Measurements from ENCODE around the gene LILRB1. TPM values are rescaled to one million over a fixed set of nuclear protein-coding genes. Genes with fewer than 3 reads are reported as not detected.
"Not testable (repeated sequence)": the region's sequence is repeated elsewhere in the genome, so short reads cannot be mapped to it uniquely, and the experiment has no call there.

Gene LILRB1
- total RNA-seq (2012; rRNA removed): not detected in 2 replicates

- H3K36me3 ChIP-seq (ENCODE audit: insufficient read depth, low read length); H3K9ac ChIP-seq (ENCODE audit: low read depth, low read length); H3K4me1 ChIP-seq (ENCODE audit: control insufficient read depth, insufficient read depth, low read length); H3K4me2 ChIP-seq (ENCODE audit: low read length); H3K4me3 ChIP-seq (ENCODE audit: low read length); H3K27me3 ChIP-seq (ENCODE audit: control insufficient read depth, insufficient read depth, low read length); H3K9me3 ChIP-seq (replicated peaks; ENCODE audit: low read length): not testable (repeated sequence)
Measured at GRCh38 chr19:54630262-54630661, at the start of gene LILRB1. LILRB1 (plus strand) TSS chr19:54630484; CDS start chr19:54631074, 590 bp downstream.

- no peak overlapping the region for H3K4me3 ChIP-seq (ENCODE audit: low read length)
- H3K4me2 ChIP-seq (ENCODE audit: low read length): no peak overlapping the region
- H3K27me3 ChIP-seq (ENCODE audit: control insufficient read depth, insufficient read depth, low read length): no peaks in the 10 kb centered on the region
- H3K36me3 ChIP-seq (ENCODE audit: insufficient read depth, low read length): no peaks in the 10 kb centered on the region
- no peaks in the 10 kb centered on the region for H3K4me1 ChIP-seq (ENCODE audit: control insufficient read depth, insufficient read depth, low read length)
- H3K9ac ChIP-seq (ENCODE audit: low read depth, low read length): no peak overlapping the region
- H3K9me3 ChIP-seq (replicated peaks; ENCODE audit: low read length): peaks cover 9% of the 10 kb centered on the region
Measured at GRCh38 chr19:54586397-54586796, 43.9 kb upstream of the LILRB1 start.

GRCh38 chr19:54587026-54587425 is 43.3 kb upstream of the LILRB1 start:
- H3K9ac ChIP-seq (ENCODE audit: low read depth, low read length): no peak overlapping the region
- H3K27me3 ChIP-seq (ENCODE audit: control insufficient read depth, insufficient read depth, low read length): no peaks in the 10 kb centered on the region
- no peaks in the 10 kb centered on the region for H3K36me3 ChIP-seq (ENCODE audit: insufficient read depth, low read length)
- H3K9me3 ChIP-seq (replicated peaks; ENCODE audit: low read length): peaks cover 9% of the 10 kb centered on the region
- no peak overlapping the region for H3K4me3 ChIP-seq (ENCODE audit: low read length)
- no peak overlapping the region for H3K4me2 ChIP-seq (ENCODE audit: low read length)
- no peaks in the 10 kb centered on the region for H3K4me1 ChIP-seq (ENCODE audit: control insufficient read depth, insufficient read depth, low read length)

GRCh38 chr19:54593445-54593844 is 36.8 kb upstream of the LILRB1 start, which contains the start of gene LILRA1:
LILRA1 (plus strand) TSS chr19:54593632; CDS start chr19:54594245, 613 bp downstream.
- H3K4me2 ChIP-seq (ENCODE audit: low read length); H3K4me3 ChIP-seq (ENCODE audit: low read length); H3K9ac ChIP-seq (ENCODE audit: low read depth, low read length); H3K9me3 ChIP-seq (replicated peaks; ENCODE audit: low read length); H3K36me3 ChIP-seq (ENCODE audit: insufficient read depth, low read length); H3K27me3 ChIP-seq (ENCODE audit: control insufficient read depth, insufficient read depth, low read length); H3K4me1 ChIP-seq (ENCODE audit: control insufficient read depth, insufficient read depth, low read length): not testable (repeated sequence)

- H3K9ac ChIP-seq (ENCODE audit: low read depth, low read length): not testable (repeated sequence)
Measured at GRCh38 chr19:54593931-54594626, 36.2 kb upstream of the LILRB1 start.

GRCh38 chr19:54594737-54595136 is 35.5 kb upstream of the LILRB1 start:
- Histone ChIP-seq H3K27me3 (ENCODE audit: control insufficient read depth, insufficient read depth, low read length) (no peaks in the 10 kb centered on the region), H3K4me2 (ENCODE audit: low read length) (no peak overlapping the region), H3K9me3 (replicated peaks; ENCODE audit: low read length) (peaks cover 2% of the 10 kb centered on the region), H3K4me3 (ENCODE audit: low read length) (no peak overlapping the region), H3K36me3 (ENCODE audit: insufficient read depth, low read length) (no peaks in the 10 kb centered on the region), H3K4me1 (ENCODE audit: control insufficient read depth, insufficient read depth, low read length) (no peaks in the 10 kb centered on the region), H3K9ac (ENCODE audit: low read depth, low read length) (no peak overlapping the region)

More at GRCh38 chr19:54593931-54594626, 36.2 kb upstream of the LILRB1 start:
- not testable (repeated sequence) for H3K27me3 ChIP-seq (ENCODE audit: control insufficient read depth, insufficient read depth, low read length); H3K36me3 ChIP-seq (ENCODE audit: insufficient read depth, low read length); H3K4me1 ChIP-seq (ENCODE audit: control insufficient read depth, insufficient read depth, low read length); H3K9me3 ChIP-seq (replicated peaks; ENCODE audit: low read length); H3K4me3 ChIP-seq (ENCODE audit: low read length); H3K4me2 ChIP-seq (ENCODE audit: low read length)

- not testable (repeated sequence) for H3K9ac ChIP-seq (ENCODE audit: low read depth, low read length); H3K4me3 ChIP-seq (ENCODE audit: low read length); H3K4me1 ChIP-seq (ENCODE audit: control insufficient read depth, insufficient read depth, low read length); H3K36me3 ChIP-seq (ENCODE audit: insufficient read depth, low read length); H3K27me3 ChIP-seq (ENCODE audit: control insufficient read depth, insufficient read depth, low read length); H3K4me2 ChIP-seq (ENCODE audit: low read length); H3K9me3 ChIP-seq (replicated peaks; ENCODE audit: low read length)
Measured at GRCh38 chr19:54595680-54596436, 34.4 kb upstream of the LILRB1 start.

- Histone ChIP-seq H3K27me3 (ENCODE audit: control insufficient read depth, insufficient read depth, low read length) (no peaks in the 10 kb centered on the region), H3K9ac (ENCODE audit: low read depth, low read length) (no peak overlapping the region), H3K36me3 (ENCODE audit: insufficient read depth, low read length) (no peaks in the 10 kb centered on the region), H3K9me3 (replicated peaks; ENCODE audit: low read length) (no peaks in the 10 kb centered on the region), H3K4me1 (ENCODE audit: control insufficient read depth, insufficient read depth, low read length) (no peaks in the 10 kb centered on the region), H3K4me3 (ENCODE audit: low read length) (no peak overlapping the region), H3K4me2 (ENCODE audit: low read length) (no peak overlapping the region)
Measured at GRCh38 chr19:54600212-54600611, 30.1 kb upstream of the LILRB1 start.

- H3K27me3 ChIP-seq (ENCODE audit: control insufficient read depth, insufficient read depth, low read length): no peaks in the 10 kb centered on the region
- H3K9me3 ChIP-seq (replicated peaks; ENCODE audit: low read length): peaks cover 4% of the 10 kb centered on the region
- H3K4me1 ChIP-seq (ENCODE audit: control insufficient read depth, insufficient read depth, low read length): no peaks in the 10 kb centered on the region
- no peak overlapping the region for H3K4me3 ChIP-seq (ENCODE audit: low read length)
- H3K36me3 ChIP-seq (ENCODE audit: insufficient read depth, low read length): no peaks in the 10 kb centered on the region
- H3K4me2 ChIP-seq (ENCODE audit: low read length): no peak overlapping the region
- no peak overlapping the region for H3K9ac ChIP-seq (ENCODE audit: low read depth, low read length)
Measured at GRCh38 chr19:54606230-54606629, 24.1 kb upstream of the LILRB1 start.

- Histone ChIP-seq H3K4me2 (ENCODE audit: low read length) (no peak overlapping the region), H3K9ac (ENCODE audit: low read depth, low read length) (no peak overlapping the region), H3K36me3 (ENCODE audit: insufficient read depth, low read length) (no peaks in the 10 kb centered on the region), H3K4me1 (ENCODE audit: control insufficient read depth, insufficient read depth, low read length) (no peaks in the 10 kb centered on the region), H3K4me3 (ENCODE audit: low read length) (no peak overlapping the region), H3K27me3 (ENCODE audit: control insufficient read depth, insufficient read depth, low read length) (no peaks in the 10 kb centered on the region), H3K9me3 (replicated peaks; ENCODE audit: low read length) (peaks cover 4% of the 10 kb centered on the region)
Measured at GRCh38 chr19:54606891-54607784, 23.1 kb upstream of the LILRB1 start.

- H3K4me3 ChIP-seq (ENCODE audit: low read length): no peak overlapping the region
- no peak overlapping the region for H3K9ac ChIP-seq (ENCODE audit: low read depth, low read length)
- no peaks in the 10 kb centered on the region for H3K36me3 ChIP-seq (ENCODE audit: insufficient read depth, low read length)
- peaks cover 4% of the 10 kb centered on the region for H3K9me3 ChIP-seq (replicated peaks; ENCODE audit: low read length)
- H3K4me1 ChIP-seq (ENCODE audit: control insufficient read depth, insufficient read depth, low read length): no peaks in the 10 kb centered on the region
- no peak overlapping the region for H3K4me2 ChIP-seq (ENCODE audit: low read length)
- no peaks in the 10 kb centered on the region for H3K27me3 ChIP-seq (ENCODE audit: control insufficient read depth, insufficient read depth, low read length)
Measured at GRCh38 chr19:54607785-54608150, 22.5 kb upstream of the LILRB1 start.
